NCI-H226 (cell line): ENCODE measurements around the gene SNX11.

Source experiments
- DNase-seq: peaks from one replicate; pipeline ENCODE4 v3.0.0-alpha.2; 2015

Gene SNX11

DNA sequence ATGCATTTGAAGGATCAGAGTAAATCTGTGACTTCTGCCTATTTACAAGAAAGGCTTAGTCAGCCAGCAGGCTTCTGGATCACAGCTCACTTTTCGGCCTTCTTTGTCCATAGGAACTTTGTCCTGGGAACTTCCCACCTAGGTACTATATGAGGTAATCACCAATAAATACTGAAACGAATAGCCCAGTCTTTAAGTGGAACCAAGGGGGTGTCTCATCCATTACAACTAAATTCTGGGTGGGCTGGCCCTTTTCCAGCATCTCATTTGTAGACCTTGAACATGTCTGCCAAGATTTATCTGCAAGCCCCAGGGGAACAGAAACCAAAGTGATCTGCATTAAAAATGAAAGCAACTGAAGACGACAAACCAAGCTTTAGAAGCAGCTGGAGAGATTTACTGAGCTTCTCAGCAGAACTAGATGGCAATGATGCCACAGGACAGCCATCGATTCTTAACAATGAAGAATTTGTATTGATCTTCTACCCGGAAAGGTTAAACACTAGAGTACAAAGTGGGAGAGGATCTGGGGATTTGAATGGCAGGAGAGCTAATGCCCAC is 55.5 kb downstream of the SNX11 start:
- DNase-seq = no peak

DNA sequence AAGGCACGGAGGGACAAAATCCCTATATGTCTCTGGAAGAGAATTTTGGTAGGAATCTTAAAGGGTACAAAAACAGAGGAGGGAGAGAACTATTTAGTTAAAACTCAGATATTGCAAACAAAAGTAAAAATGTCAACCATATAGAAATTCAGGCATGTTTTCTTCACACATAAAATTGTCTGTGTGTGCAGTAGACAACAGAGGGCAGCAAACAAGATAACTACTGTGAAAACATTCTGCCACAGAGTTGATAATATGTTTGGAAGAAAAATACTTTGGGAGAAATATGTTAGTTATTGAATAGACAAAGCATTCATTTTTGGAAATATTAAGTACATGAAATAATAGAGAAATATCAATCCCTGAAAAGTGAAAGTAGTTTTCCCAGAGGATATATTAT is 56.2 kb downstream of the SNX11 start:
- no peak for DNase-seq

DNA sequence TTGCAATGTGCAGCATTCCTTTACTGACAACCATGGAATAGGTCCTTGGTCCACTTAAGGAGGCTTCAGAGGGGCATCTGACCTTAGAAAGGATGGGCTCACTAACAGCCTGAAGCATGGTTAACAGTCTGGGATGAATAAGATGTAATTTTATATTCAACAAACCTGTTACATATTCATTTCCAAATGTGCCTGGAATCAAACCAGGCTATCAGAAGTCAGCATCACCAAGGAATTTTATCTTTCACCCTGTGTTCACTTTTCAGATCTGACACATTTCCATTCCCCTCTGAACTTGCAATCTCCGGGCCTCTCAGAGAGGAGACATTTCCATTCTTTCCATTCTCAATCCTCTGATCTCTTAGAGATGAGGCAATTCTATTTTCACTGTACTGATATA is 62.4 kb downstream of the SNX11 start:
- DNase-seq = no peak
